B cell (primary cell): ENCODE measurements around the gene BACH2. TPM values are rescaled to one million over a fixed set of nuclear protein-coding genes. Genes with fewer than 3 reads are reported as not detected.
A peak's percentile ranks its signal among the peaks of the same experiment; 100 is the strongest.

Experiments
- ATAC-seq: fragments of 200-7000 bp; cut with Tn5 transposase; one replicate; pipeline ENCODE4 v1.10.0; 2021; ENCODE audit warnings: low read depth, mild to moderate bottlenecking, moderate number of reproducible peaks, moderate library complexity
- CTCF ChIA-PET: fragments of 350-600 bp; sonication (Branson Sonifier 250); formaldehyde crosslinking; loops from one replicate; lab custom pipeline; 2021; ENCODE audit warnings: antibody characterized with exemption, inconsistent platforms; lab: Charles Lee
- POLR2A ChIA-PET: fragments of 350-600 bp; sonication (Branson Sonifier 250); formaldehyde crosslinking; loops from one replicate; lab custom pipeline; 2021; ENCODE audit warnings: antibody characterized with exemption; lab: Charles Lee
- DNase-seq: peaks from one replicate; pipeline ENCODE4 v3.0.0; 2013
- H2AFZ ChIP-seq: 2 replicates; pipeline ENCODE4 v1.6.1; 2012; ENCODE audit warnings: mild to moderate bottlenecking, low read depth, low read length; ENCODE audit not compliant: insufficient read depth, poor library complexity, severe bottlenecking
- H3K27ac ChIP-seq, 2 donors: 1 replicate in 1 of 2; 2 replicates in 1 of 2; pipeline ENCODE4 v1.5.1; 2012 to 2013; ENCODE audit warnings: low read length in 2 of 2, mild to moderate bottlenecking in 2 of 2, moderate library complexity in 1 of 2
- H3K27me3 ChIP-seq, 4 experiments: fragments of 200-600 bp in 1 of 4; sonication (generic) in 1 of 4; replicated peaks in 1 of 4; 1 replicate in 2 of 4; 2 replicates in 2 of 4; pipeline versions ENCODE4 v1.6.1 to v1.7.0; 2013 to 2016; ENCODE audit warnings: low read length in 3 of 4, mild to moderate bottlenecking in 2 of 4, mixed read lengths in 1 of 4, moderate library complexity in 1 of 4; ENCODE audit not compliant: insufficient read depth in 4 of 4, control insufficient read depth in 3 of 4; ENCODE audit errors: control extremely low read depth in 1 of 4
- H3K36me3 ChIP-seq, 2 experiments: replicated peaks in 1 of 2; 1 replicate in 1 of 2; 2 replicates in 1 of 2; pipeline versions ENCODE4 v1.6.1 to v1.7.1; 2013; ENCODE audit warnings: low read length in 1 of 2; ENCODE audit not compliant: insufficient read depth in 2 of 2, control insufficient read depth in 1 of 2; ENCODE audit errors: control extremely low read depth in 1 of 2, extremely low read depth in 1 of 2
- H3K4me1 ChIP-seq, 2 donors: fragments of 200-600 bp in 1 of 2; sonication (generic) in 1 of 2; 1 replicate in 1 of 2; 2 replicates in 1 of 2; pipeline versions ENCODE4 v1.5.1 to v1.6.1; 2013 to 2017; ENCODE audit warnings: low read length in 2 of 2; ENCODE audit not compliant: control insufficient read depth in 2 of 2, insufficient read depth in 2 of 2
- H3K4me2 ChIP-seq: replicated peaks from 2 replicates; pipeline ENCODE3; 2012; ENCODE audit warnings: mild to moderate bottlenecking, low read depth, low read length; ENCODE audit not compliant: poor library complexity, severe bottlenecking
- H3K4me3 ChIP-seq, 5 experiments: fragments of 200-600 bp in 1 of 5; sonication (generic) in 1 of 5; 1 replicate in 3 of 5; 2 replicates in 2 of 5; pipeline versions ENCODE4 v1.5.1 to v1.7.0; 2011 to 2016; ENCODE audit warnings: low read length in 4 of 5, mild to moderate bottlenecking in 4 of 5, low read depth in 2 of 5, control low read depth in 1 of 5, moderate library complexity in 1 of 5; ENCODE audit not compliant: insufficient read depth in 1 of 5; ENCODE audit errors: control extremely low read depth in 1 of 5, extremely low read depth in 1 of 5
- H3K79me2 ChIP-seq: fragments of 200-600 bp; sonication (generic); one replicate; pipeline ENCODE4 v1.6.0; 2016; ENCODE audit warnings: low read length; ENCODE audit not compliant: control insufficient read depth, insufficient read depth
- H3K9ac ChIP-seq: fragments of 200-600 bp; sonication (generic); 2 replicates; pipeline ENCODE4 v1.6.1; 2017; ENCODE audit warnings: mild to moderate bottlenecking, low read length, moderate library complexity
- H3K9me3 ChIP-seq, 3 donors: one replicate each; pipeline versions ENCODE4 v1.6.1 to v1.7.1; 2013; ENCODE audit warnings: low read length in 2 of 3; ENCODE audit not compliant: control insufficient read depth in 2 of 3, insufficient read depth in 1 of 3; ENCODE audit errors: control extremely low read depth in 1 of 3
- H4K20me1 ChIP-seq: 2 replicates; pipeline ENCODE4 v1.6.0; 2012; ENCODE audit warnings: mild to moderate bottlenecking, low read length; ENCODE audit not compliant: insufficient read depth, control insufficient read depth, poor library complexity, severe bottlenecking
- H3K27ac Mint-ChIP-seq: one replicate; pipeline ENCODE4 v1.8.0; 2021; ENCODE audit warnings: mixed read lengths
- H3K27me3 Mint-ChIP-seq: one replicate; pipeline ENCODE4 v1.8.0; 2021; ENCODE audit warnings: mixed read lengths
- H3K4me1 Mint-ChIP-seq: one replicate; pipeline ENCODE4 v1.8.0; 2021; ENCODE audit warnings: mixed read lengths
- H3K4me3 Mint-ChIP-seq: one replicate; pipeline ENCODE4 v1.8.0; 2021; ENCODE audit warnings: mixed read lengths
- H3K9me3 Mint-ChIP-seq: one replicate; pipeline ENCODE4 v1.8.0; 2022; ENCODE audit warnings: mixed read lengths; ENCODE audit not compliant: insufficient read depth
- CTCF ChIP-seq: fragments of 200-600 bp; IDR thresholded peaks from one replicate; pipeline ENCODE4 v1.8.0; 2022; ENCODE audit warnings: antibody characterized with exemption, mild to moderate bottlenecking
- EZH2 ChIP-seq: IDR thresholded peaks from 2 replicates; pipeline ENCODE4 v1.6.1; 2012; ENCODE audit warnings: borderline replicate concordance, low read depth, mild to moderate bottlenecking, moderate library complexity, low read length; ENCODE audit not compliant: insufficient read depth, poor library complexity, severe bottlenecking
- WGBS: methylation state at CpG from one replicate; pipeline ENCODE4 v1.1.5; 2013; ENCODE audit warnings: missing lambda C conversion rate; ENCODE audit not compliant: insufficient coverage; 5-methylcytosine and 5-hydroxymethylcytosine counted together
- intact Hi-C: fragments of 100-400 bp; cut with micrococcal nuclease; formaldehyde crosslinking; loops from one replicate; pipeline ENCODE4 v1.10.0; 2022
- polyA plus RNA-seq: library from polyadenylated mRNA; depleted of rRNA; stranded (reverse); fragments of >200 nt; gene quantifications from 2 replicates; pipeline ENCODE4 v1.2.3, GENCODE V29; 2012
- total RNA-seq, 2 donors: library from RNA; stranded (reverse); fragments of 120-200 nt in 1 of 2; gene quantifications; 1 replicate in 1 of 2; 2 replicates in 1 of 2; pipeline versions ENCODE4 v1.2.3 to v1.2.4, GENCODE V29; 2013 to 2022

The BACH2 gene
- total and polyA plus RNA-seq, 2 donors (not counting 1 experiment from before 2014, with no cell fraction given), result 41.1 to 235 TPM

GRCh38 chr6:90106449-90106848 is 190.2 kb downstream of the BACH2 start:
- intact Hi-C loops, result loop anchor here (5.0 kb wide), 3 partner anchors 34 to 71 kb away; no protein-coding TSS in a partner anchor
- ChIA-PET CTCF (interaction anchor here (1.3 kb wide), 1 partner anchor 372 kb away, joined by 4 read pairs; no protein-coding TSS in a partner anchor), POLR2A (no interaction called here)
- Histone ChIP-seq H3K36me3 (peaks cover 10 to 20% of the 10 kb centered on the region in 2 experiments), H3K79me2 (peaks cover 80% of the 10 kb centered on the region), H3K4me2 (no peak overlapping the region), H3K4me3 (no peak overlapping the region), H3K9ac (no peak overlapping the region), H3K27me3 (no peaks in the 10 kb centered on the region), H3K9me3 (no peaks in the 10 kb centered on the region), H4K20me1 (peaks cover 71% of the 10 kb centered on the region), H3K4me1 (peaks cover 71 to 83% of the 10 kb centered on the region in 2 donors), H3K27ac (peak overlapping the region in 1 of 2 donors; percentile 78), H2AFZ (no peak overlapping the region)
- Mint-ChIP-seq H3K9me3 (peaks cover under 1% of the 10 kb centered on the region), H3K4me3 (no peak overlapping the region), H3K27me3 (no peaks in the 10 kb centered on the region), H3K4me1 (peaks cover 87% of the 10 kb centered on the region), H3K27ac (peak overlapping the region; percentile 46)
- DNase-seq, result no peak
- no peak for TF ChIP-seq EZH2
- TF ChIP-seq CTCF, result no peak
- no CpG with 5 or more reads among the region's 3 CpGs for WGBS
- no peak for ATAC-seq

- no CpG with 5 or more reads among the region's 1 CpG for WGBS
- Mint-ChIP-seq H3K4me3 (no peak overlapping the region), H3K4me1 (peaks cover 89% of the 10 kb centered on the region), H3K27me3 (no peaks in the 10 kb centered on the region), H3K9me3 (peaks cover 2% of the 10 kb centered on the region), H3K27ac (peak overlapping the region; percentile 71)
- Histone ChIP-seq H3K4me2 (no peak overlapping the region), H2AFZ (no peak overlapping the region), H3K4me1 (peaks cover 79 to 83% of the 10 kb centered on the region in 2 donors), H3K27me3 (no peaks in the 10 kb centered on the region), H3K9me3 (no peaks in the 10 kb centered on the region), H4K20me1 (peaks cover 71% of the 10 kb centered on the region), H3K9ac (no peak overlapping the region), H3K4me3 (no peak overlapping the region), H3K36me3 (peaks cover 10 to 19% of the 10 kb centered on the region in 2 experiments), H3K79me2 (peaks cover 80% of the 10 kb centered on the region), H3K27ac (peak overlapping the region in 1 of 2 donors; percentile 78)
- no peak for ATAC-seq
- ChIA-PET POLR2A (interaction anchor here (1.2 kb wide), 1 partner anchor 72 kb away, joined by 4 read pairs; no protein-coding TSS in a partner anchor), CTCF (interaction anchor here (1.3 kb wide), 1 partner anchor 373 kb away, joined by 4 read pairs; no protein-coding TSS in a partner anchor)
- DNase-seq, result no peak
- TF ChIP-seq CTCF (no peak), EZH2 (no peak)
- intact Hi-C loops, result loop anchor here (5.0 kb wide), 3 partner anchors 33 to 72 kb away; no protein-coding TSS in a partner anchor
These were observed 191.0 kb downstream of the BACH2 start for GRCh38 chr6:90105506-90106170.
